C4-2B (cell line): ENCODE data around the gene S100A7.

Experiments
- ZFX ChIP-seq: fragments of 450-650 bp; IDR thresholded peaks from 2 replicates; pipeline ENCODE4 v1.6.1; 2017
- TF ChIP-seq, protein P1 (sequence below): fragments of 450-650 bp; conservative IDR thresholded peaks from 2 replicates; pipeline ENCODE4 v1.5.1; 2017; ENCODE audit warnings: mild to moderate bottlenecking

- TF ChIP-seq, protein P1, sequence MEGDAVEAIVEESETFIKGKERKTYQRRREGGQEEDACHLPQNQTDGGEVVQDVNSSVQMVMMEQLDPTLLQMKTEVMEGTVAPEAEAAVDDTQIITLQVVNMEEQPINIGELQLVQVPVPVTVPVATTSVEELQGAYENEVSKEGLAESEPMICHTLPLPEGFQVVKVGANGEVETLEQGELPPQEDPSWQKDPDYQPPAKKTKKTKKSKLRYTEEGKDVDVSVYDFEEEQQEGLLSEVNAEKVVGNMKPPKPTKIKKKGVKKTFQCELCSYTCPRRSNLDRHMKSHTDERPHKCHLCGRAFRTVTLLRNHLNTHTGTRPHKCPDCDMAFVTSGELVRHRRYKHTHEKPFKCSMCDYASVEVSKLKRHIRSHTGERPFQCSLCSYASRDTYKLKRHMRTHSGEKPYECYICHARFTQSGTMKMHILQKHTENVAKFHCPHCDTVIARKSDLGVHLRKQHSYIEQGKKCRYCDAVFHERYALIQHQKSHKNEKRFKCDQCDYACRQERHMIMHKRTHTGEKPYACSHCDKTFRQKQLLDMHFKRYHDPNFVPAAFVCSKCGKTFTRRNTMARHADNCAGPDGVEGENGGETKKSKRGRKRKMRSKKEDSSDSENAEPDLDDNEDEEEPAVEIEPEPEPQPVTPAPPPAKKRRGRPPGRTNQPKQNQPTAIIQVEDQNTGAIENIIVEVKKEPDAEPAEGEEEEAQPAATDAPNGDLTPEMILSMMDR: no peak
- TF ChIP-seq ZFX: no peak
Observed at GRCh38 chr1:153483776-153484175, 23.3 kb upstream of the S100A7 start.
